NCI-H2227 (cell line): ENCODE measurements around the gene FAM3A.

Source experiments
- DNase-seq: peaks from one replicate; lab custom pipeline; 2025; ENCODE audit not compliant: unreplicated experiment; lab: John Stamatoyannopoulos, UW

Gene FAM3A

GRCh38 chrX:154534526-154535322 lies 18.7 kb upstream of the FAM3A start:
- DNase-seq: peak; percentile 91

DNA sequence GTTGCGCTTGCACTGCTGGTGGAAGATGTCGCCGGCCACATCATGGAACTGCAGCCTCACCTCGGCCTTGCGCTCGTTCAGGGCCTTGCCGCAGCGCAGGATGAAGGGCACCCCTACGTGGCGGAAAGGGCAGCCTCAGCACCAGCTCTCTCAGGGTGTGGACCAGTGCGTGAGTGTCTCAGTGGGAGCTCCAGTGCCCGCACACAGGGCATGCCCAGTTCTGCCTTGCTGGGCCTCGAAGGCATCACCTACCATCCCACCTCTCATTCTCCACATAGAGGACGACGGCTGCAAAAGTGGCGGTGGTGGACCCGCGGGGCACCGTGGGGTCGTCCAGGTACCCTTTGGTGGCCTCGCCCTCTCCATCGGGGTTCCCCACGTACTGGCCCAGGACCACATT lies 16.7 kb upstream of the FAM3A start:
- DNase-seq: no peak

GRCh38 chrX:154531626-154532025 lies 15.6 kb upstream of the FAM3A start:
- DNase-seq: no peak

DNA sequence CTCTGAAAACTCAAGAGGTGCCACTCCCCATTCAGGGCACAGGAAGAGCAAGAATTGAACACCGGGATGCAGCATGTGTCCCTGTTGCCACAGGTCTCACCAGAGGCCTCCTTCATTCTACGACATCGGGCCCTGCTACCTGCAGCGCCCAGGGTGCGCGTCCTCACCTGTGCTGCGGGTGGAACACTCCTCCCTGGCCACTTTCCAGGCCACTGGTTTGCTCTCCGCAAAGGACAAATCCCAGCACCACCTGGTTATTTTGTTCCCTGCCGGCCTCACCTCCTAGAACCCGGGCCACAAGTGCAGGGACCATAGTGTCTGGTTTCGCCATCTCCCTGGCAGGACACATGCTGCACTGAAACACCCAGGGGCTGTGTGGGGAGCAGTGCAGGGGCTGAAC lies 14.3 kb upstream of the FAM3A start:
- DNase-seq: no peak

DNA sequence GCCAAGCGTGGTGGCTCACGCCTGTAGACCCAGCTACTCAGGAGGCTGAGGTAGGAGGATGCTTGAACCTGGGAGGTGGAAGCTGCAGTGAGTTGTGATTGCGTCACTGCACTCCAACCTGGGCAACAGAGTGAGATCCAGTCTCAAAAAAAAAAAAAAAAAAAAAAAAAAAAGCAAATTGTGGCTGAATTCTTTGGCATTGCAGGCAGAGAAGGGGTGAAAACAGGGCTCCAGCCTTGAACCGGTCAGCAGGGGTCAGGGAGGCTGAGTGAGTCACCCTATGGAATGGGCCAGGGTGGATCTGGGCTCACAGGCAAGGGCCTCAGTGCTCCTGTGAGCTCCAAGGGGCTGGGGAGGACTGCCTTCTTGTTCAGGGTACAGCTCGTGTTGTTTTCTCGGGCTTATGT lies 13.2 kb upstream of the FAM3A start:
- no peak for DNase-seq

GRCh38 chrX:154526901-154527675 lies 11.1 kb upstream of the FAM3A start:
- peak; percentile 83 for DNase-seq

DNA sequence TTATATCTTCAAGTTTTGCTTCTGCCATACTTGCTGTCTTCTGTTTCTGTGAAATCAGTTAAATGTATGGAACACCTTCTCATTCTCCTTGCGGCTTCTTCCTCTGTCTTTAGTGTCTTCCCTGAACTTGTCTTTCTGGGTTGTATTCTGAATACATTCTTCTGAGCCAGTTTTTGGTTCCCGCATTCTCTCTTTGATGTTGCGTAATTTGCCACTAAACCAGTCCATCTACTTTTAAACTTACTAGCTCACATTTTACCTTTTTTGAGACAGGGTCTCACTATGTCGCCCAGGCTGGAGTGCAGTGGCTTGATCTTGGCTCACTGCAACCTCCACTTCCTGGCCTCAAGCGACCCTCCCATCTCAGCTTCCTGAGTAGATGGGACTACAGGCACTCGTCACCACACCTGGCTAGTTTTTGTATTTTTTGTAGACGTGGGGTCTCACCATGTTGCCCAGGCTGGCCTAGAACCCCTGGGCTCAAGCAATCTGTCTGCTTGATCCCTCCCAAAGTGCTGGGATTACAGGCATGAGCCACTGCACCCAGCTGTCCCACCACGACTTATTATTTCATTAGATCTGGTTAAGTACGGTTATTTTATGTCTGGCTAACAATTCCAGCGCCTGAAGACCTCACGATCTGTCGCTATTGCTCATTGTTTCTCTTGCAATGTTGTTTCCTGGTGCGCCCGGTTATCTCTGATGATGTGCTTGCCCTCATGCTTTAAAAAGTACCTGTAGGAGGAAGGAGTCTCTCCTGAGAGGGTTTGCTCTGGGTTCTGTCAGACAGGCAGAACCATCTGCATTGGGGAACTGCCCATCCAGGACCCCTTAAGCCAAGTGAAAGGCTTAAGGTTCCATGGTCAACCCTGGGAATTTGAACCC lies 9.8 kb upstream of the FAM3A start:
- DNase-seq: no peak

GRCh38 chrX:154519389-154519788 lies 3.4 kb upstream of the FAM3A start:
- DNase-seq: no peak

- DNase-seq: no peak
These were observed 1.2 kb upstream of the FAM3A start for GRCh38 chrX:154517101-154517781.

DNA sequence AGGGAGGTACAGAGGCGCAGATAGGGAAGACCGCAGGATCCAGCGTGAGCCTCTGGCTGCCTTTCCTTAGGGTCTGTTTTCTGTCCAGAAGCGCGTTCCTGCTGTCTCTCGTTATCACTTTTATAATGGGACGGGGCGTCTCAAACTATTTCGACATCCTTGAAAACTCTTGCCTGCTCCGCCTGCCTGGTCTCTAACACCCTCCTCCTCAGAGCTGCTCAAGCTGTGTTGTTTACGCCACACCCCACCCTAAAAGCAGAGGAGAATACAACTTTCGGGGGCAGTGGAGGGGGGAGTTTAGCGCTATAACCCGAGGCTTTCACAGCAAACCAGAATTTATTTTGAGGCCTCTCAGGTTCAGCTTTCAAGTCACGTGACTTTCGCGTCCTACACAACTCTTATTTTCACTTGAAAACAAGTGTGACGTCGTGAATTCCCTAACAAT lies 646 bp upstream of the FAM3A start:
- DNase-seq: peak; percentile 27

DNA sequence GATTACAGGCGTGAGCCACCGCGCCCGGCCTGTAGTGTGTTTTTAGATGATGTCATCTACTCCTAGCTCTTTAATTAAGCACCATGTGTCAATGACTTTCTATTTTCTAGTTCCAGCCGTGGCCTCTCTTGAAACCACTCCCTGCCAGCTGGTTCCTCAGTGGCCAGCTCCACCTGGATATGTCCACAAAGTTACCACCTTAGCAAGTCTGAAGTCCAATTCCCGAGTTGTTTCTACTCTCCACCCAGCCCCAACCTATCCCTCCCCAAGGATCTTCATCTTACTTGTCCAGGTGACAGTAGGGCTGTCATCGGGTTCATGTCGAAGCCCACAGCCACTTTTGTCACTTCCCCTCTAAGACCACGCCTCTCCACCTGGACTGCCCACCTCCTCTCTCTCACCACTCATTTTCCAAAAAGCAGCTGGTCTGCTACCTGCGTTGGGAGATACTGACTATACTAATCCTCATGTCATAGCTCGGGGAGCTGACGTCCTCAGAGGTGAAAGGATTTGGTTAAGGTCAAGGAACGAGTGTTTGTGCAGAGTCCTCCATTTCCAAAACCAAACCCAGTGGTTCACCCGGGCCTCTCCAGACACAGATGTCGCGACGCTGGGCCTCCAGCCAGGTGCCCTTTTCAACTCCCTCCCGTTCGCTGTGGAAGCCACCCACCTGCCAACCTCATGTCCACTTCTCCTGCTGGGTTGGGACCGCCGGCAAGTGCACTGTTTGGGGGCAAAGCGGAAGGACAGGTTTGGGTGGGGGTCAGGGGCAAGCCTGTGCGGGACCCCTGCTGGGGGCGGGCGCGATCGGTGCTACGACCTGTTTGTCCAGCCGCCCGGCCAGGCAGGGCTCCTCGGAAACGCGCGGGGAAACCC lies 704 bp downstream of the FAM3A start:
- no peak for DNase-seq

- DNase-seq: no peak
These were observed 2.3 kb downstream of the FAM3A start for GRCh38 chrX:154513716-154514115.

DNA sequence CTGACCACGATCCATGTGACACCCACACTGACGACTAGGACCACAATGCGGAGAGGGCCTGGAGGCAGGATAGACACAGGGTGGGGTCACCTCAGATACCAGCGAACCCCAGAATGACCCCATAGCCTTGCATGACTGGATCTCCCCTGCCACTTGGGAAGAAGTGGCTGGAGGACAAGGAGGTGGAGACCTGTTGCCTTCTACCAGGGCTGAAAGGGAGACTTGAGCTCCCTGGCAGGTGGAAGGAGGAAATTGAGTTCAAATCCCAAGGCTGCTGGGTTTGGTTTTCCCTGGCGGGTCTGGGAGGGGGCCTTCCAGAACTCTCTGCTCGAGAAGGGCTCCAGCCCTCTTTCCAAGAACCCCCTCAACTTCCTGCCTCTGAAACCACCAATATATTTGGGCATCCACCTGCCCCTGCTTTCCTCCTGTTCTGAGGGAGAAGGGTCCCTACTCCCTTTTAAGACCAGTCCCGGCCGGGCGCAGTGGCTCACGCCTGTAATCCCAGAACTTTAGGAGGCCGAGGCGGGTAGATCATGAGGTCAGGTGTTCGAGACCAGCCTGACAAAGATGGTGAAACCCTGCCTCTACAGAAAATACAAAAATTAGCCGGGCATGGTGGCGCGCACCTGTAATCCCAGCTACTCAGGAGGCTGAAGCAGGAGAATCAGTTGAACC lies 3.0 kb downstream of the FAM3A start:
- DNase-seq: no peak

DNA sequence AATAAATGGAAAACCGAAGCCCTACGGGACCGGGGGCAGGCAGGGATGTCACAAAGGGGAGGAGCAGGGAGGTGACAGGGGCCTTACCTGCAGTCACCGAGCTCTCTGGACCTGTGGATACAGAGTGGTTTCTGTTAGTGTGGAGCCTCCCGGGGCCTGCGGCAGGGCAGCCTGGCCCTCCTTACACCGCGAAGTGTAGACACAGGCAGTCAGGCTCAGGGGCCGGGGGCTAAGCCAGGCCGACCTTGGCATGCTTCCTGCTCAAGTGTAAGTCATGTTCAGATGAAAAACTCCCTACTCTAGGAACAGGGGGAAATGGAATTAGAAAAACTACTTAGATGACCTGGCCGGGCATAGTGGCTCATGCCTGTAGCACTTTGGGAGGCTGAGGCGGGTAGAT lies 4.3 kb downstream of the FAM3A start:
- DNase-seq: no peak

- no peak for DNase-seq
These were observed 6.6 kb downstream of the FAM3A start for GRCh38 chrX:154509455-154509854.

DNA sequence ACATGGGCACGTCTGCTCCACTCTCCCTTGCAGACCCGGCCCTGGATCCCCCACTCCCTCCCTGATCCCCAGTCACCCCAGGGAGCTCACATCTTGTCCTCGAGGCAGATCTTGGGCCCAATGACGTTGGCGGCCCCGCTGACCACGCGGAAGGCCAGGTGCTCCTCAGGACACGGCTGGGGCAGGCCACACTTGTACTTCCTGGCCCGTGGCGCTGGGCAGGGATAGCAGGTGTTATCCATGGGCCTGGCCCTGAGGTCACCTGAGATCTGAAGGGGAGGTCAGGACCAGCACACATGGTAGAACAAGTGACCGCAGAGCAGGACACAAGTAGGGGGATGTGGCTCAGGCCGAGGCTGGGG lies 7.7 kb downstream of the FAM3A start:
- no peak for DNase-seq

DNA sequence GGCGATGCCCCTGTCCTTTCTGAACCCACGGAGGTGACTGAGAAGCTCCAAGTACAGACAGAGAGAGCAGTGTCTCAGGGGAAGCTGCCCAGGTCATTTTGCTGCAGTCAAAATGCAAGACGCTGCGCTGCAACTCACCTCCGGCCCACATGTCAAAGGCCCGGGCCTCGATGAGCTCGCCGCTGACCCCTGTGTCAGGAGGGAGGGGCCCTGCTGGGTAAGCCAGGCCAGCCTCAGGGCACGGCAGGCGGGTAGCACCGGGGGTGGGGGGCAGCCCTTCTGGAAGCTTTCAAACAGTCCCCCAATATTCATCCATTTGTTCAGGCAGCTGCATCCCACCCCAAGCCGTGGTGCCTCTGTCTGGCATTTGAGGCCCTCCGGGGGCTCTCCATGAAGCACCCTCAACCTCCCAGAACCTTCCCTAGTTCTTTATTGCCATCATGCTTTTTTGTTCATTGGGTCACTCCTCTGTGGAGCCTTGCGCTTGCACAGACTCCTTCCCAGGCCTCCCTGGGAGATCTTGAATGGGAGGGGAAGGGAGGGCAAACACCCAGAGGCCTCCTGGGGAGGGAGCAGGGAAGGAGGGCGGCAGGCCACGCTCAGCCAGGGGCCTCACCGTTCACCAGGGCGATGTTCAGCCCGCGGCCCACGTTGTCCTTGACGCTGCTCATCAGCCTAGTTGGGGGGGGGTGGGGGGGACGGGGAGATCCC lies 8.2 kb downstream of the FAM3A start:
- no peak for DNase-seq

DNA sequence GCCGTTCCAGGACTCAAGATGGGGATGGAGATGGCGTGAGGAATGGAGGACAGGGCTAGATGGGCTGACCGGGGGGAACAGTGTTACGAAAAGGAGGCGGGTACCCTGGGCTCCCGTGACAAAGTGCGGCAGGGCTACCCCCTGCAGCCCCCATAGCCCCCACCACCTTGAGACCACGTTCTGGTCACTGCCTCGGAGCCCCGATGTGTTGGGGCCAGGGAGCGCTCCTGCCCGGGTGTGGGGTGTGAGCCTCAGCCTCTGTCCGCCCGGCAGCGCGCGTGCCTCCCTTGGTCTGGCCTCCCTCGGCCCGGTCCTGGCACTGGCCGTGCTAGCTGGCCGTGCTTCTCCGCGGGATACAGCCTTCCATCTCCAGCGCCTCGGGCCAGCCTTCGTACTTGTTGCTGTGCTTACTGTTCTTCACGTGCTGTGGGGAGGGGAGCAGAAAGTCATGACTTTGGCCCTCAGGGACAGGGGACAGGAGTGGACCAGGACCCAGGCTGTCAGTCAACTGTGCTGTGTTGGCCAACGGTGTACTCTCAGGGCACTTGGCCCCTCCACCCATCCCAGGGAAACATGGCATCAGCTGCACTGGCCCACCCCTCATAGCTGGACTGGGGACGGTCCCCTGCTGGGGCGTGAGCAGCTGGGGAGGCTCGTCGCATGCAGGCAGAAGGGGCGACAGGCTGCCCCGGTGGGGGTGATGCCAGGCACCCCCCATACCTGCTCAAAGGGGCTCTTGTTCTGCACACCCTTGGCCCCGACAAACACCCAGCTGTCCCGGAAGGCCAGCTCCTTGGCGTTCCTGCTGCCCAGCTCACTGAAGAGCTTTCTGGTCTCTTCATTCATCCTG lies 9.3 kb downstream of the FAM3A start:
- DNase-seq: no peak
